ENCODE measurements around the gene KCTD16. TPM values are rescaled to one million over a fixed set of nuclear protein-coding genes. Genes with fewer than 3 reads are reported as not detected.

KCTD16 gene
- total and polyA plus RNA-seq, 4 donors = 0.13 to 3.3 (median 2.7) TPM; not detected in 1

GRCh38 chr5:144332265-144332664 lies 161.6 kb downstream of the KCTD16 start:
- DNase-seq (no peak), ATAC-seq (ENCODE audit: low FRiP score) (no peak)
- H3K9me3 ChIP-seq (ENCODE audit: control insufficient read depth, low read length) = peaks cover 2% of the 10 kb centered on the region
- 89 to 100% methylated on average over 1 of the region's 1 CpG for WGBS, 2 donors
- no peaks in the 10 kb centered on the region for H3K4me1 ChIP-seq (ENCODE audit: control insufficient read depth in 1 of 2, insufficient read depth in 2 of 2, low read length in 2 of 2)
- no peak overlapping the region for H3K4me3 ChIP-seq (ENCODE audit: low read length in 2 of 2)
- H3K27ac ChIP-seq (ENCODE audit: low read depth in 1 of 2, low read length in 2 of 2) = no peak overlapping the region
- intact Hi-C loops (cut with DNase I) = no loop called here
- H3K27me3 ChIP-seq (ENCODE audit: control insufficient read depth in 1 of 2, insufficient read depth in 2 of 2, low read length in 1 of 2) = no peaks in the 10 kb centered on the region
- no peaks in the 10 kb centered on the region for H3K36me3 ChIP-seq (ENCODE audit: control insufficient read depth in 1 of 2, insufficient read depth in 2 of 2, low read length in 1 of 2)

- Histone ChIP-seq H3K4me1 (ENCODE audit: control insufficient read depth in 1 of 2, insufficient read depth in 2 of 2, low read length in 2 of 2) (no peaks in the 10 kb centered on the region), H3K27ac (ENCODE audit: low read depth in 1 of 2, low read length in 2 of 2) (no peak overlapping the region), H3K36me3 (ENCODE audit: control insufficient read depth in 1 of 2, insufficient read depth in 2 of 2, low read length in 1 of 2) (no peaks in the 10 kb centered on the region), H3K4me3 (ENCODE audit: low read length in 2 of 2) (no peak overlapping the region), H3K27me3 (ENCODE audit: control insufficient read depth in 1 of 2, insufficient read depth in 2 of 2, low read length in 1 of 2) (no peaks in the 10 kb centered on the region), H3K9me3 (ENCODE audit: control insufficient read depth, low read length) (peaks cover 2% of the 10 kb centered on the region)
- no peak for ATAC-seq (ENCODE audit: low FRiP score)
- DNase-seq = no peak
- WGBS, 2 donors = 91 to 100% methylated on average over 1 of the region's 1 CpG
- intact Hi-C loops (cut with DNase I) = no loop called here
These were observed 162.8 kb downstream of the KCTD16 start for GRCh38 chr5:144333336-144333920.

- 92 to 93% methylated on average over 1 of the region's 1 CpG for WGBS, 2 donors
- DNase-seq = no peak
These were observed 164.9 kb downstream of the KCTD16 start for GRCh38 chr5:144335561-144335960.

GRCh38 chr5:144336191-144336961 lies 165.7 kb downstream of the KCTD16 start:
- 67 to 70% methylated on average over 5 of the region's 5 CpGs for WGBS, 2 donors
- Histone ChIP-seq H3K36me3 (ENCODE audit: control insufficient read depth in 1 of 2, insufficient read depth in 2 of 2, low read length in 1 of 2) (no peaks in the 10 kb centered on the region), H3K27ac (ENCODE audit: low read depth in 1 of 2, low read length in 2 of 2) (no peak overlapping the region), H3K4me3 (ENCODE audit: low read length in 2 of 2) (no peak overlapping the region), H3K9me3 (ENCODE audit: control insufficient read depth, low read length) (peaks cover 2% of the 10 kb centered on the region), H3K27me3 (ENCODE audit: control insufficient read depth in 1 of 2, insufficient read depth in 2 of 2, low read length in 1 of 2) (no peaks in the 10 kb centered on the region), H3K4me1 (ENCODE audit: control insufficient read depth in 1 of 2, insufficient read depth in 2 of 2, low read length in 2 of 2) (no peaks in the 10 kb centered on the region)
- no peak for DNase-seq
- ATAC-seq (ENCODE audit: low FRiP score) = no peak
- intact Hi-C loops (cut with DNase I) = no loop called here

More at GRCh38 chr5:144335561-144335960, 164.9 kb downstream of the KCTD16 start:
- Histone ChIP-seq H3K4me1 (ENCODE audit: control insufficient read depth in 1 of 2, insufficient read depth in 2 of 2, low read length in 2 of 2) (no peaks in the 10 kb centered on the region), H3K4me3 (ENCODE audit: low read length in 2 of 2) (no peak overlapping the region), H3K27me3 (ENCODE audit: control insufficient read depth in 1 of 2, insufficient read depth in 2 of 2, low read length in 1 of 2) (no peaks in the 10 kb centered on the region), H3K36me3 (ENCODE audit: control insufficient read depth in 1 of 2, insufficient read depth in 2 of 2, low read length in 1 of 2) (no peaks in the 10 kb centered on the region), H3K9me3 (ENCODE audit: control insufficient read depth, low read length) (peaks cover 2% of the 10 kb centered on the region), H3K27ac (ENCODE audit: low read depth in 1 of 2, low read length in 2 of 2) (no peak overlapping the region)
- no peak for ATAC-seq (ENCODE audit: low FRiP score)
- intact Hi-C loops (cut with DNase I) = no loop called here

GRCh38 chr5:144352330-144352729 lies 181.7 kb downstream of the KCTD16 start:
- no peak for ATAC-seq (ENCODE audit: low FRiP score)
- H3K4me3 ChIP-seq (ENCODE audit: low read length in 2 of 2) = no peak overlapping the region
- H3K4me1 ChIP-seq (ENCODE audit: control insufficient read depth in 1 of 2, insufficient read depth in 2 of 2, low read length in 2 of 2) = peaks cover 0 to 2% of the 10 kb centered on the region in 2 donors
- H3K36me3 ChIP-seq (ENCODE audit: control insufficient read depth in 1 of 2, insufficient read depth in 2 of 2, low read length in 1 of 2) = no peaks in the 10 kb centered on the region
- no peak overlapping the region for H3K27ac ChIP-seq (ENCODE audit: low read depth in 1 of 2, low read length in 2 of 2)
- H3K27me3 ChIP-seq (ENCODE audit: control insufficient read depth in 1 of 2, insufficient read depth in 2 of 2, low read length in 1 of 2) = peaks cover 0 to 2% of the 10 kb centered on the region in 2 donors
- no peaks in the 10 kb centered on the region for H3K9me3 ChIP-seq (ENCODE audit: control insufficient read depth, low read length)
- no peak for DNase-seq
- intact Hi-C loops (cut with DNase I) = no loop called here
- WGBS, 2 donors = 23 to 28% methylated on average over 4 of the region's 4 CpGs

GRCh38 chr5:144352732-144353317 lies 182.2 kb downstream of the KCTD16 start:
- Histone ChIP-seq H3K4me3 (ENCODE audit: low read length in 2 of 2) (no peak overlapping the region), H3K27me3 (ENCODE audit: control insufficient read depth in 1 of 2, insufficient read depth in 2 of 2, low read length in 1 of 2) (peaks cover 0 to 2% of the 10 kb centered on the region in 2 donors), H3K4me1 (ENCODE audit: control insufficient read depth in 1 of 2, insufficient read depth in 2 of 2, low read length in 2 of 2) (peaks cover 0 to 2% of the 10 kb centered on the region in 2 donors), H3K9me3 (ENCODE audit: control insufficient read depth, low read length) (no peaks in the 10 kb centered on the region), H3K27ac (ENCODE audit: low read depth in 1 of 2, low read length in 2 of 2) (no peak overlapping the region), H3K36me3 (ENCODE audit: control insufficient read depth in 1 of 2, insufficient read depth in 2 of 2, low read length in 1 of 2) (no peaks in the 10 kb centered on the region)
- no peak for DNase-seq
- WGBS, 2 donors = 17 to 18% methylated on average over 4 of the region's 4 CpGs
- intact Hi-C loops (cut with DNase I) = no loop called here
- ATAC-seq (ENCODE audit: low FRiP score) = no peak

GRCh38 chr5:144356489-144356888 lies 185.8 kb downstream of the KCTD16 start:
- Histone ChIP-seq H3K36me3 (ENCODE audit: control insufficient read depth in 1 of 2, insufficient read depth in 2 of 2, low read length in 1 of 2) (no peaks in the 10 kb centered on the region), H3K27ac (ENCODE audit: low read depth in 1 of 2, low read length in 2 of 2) (no peak overlapping the region), H3K9me3 (ENCODE audit: control insufficient read depth, low read length) (no peaks in the 10 kb centered on the region), H3K27me3 (ENCODE audit: control insufficient read depth in 1 of 2, insufficient read depth in 2 of 2, low read length in 1 of 2) (no peaks in the 10 kb centered on the region), H3K4me3 (ENCODE audit: low read length in 2 of 2) (no peak overlapping the region), H3K4me1 (ENCODE audit: control insufficient read depth in 1 of 2, insufficient read depth in 2 of 2, low read length in 2 of 2) (peaks cover 0 to 2% of the 10 kb centered on the region in 2 donors)
- intact Hi-C loops (cut with DNase I) = no loop called here
- DNase-seq = no peak
- no peak for ATAC-seq (ENCODE audit: low FRiP score)
- WGBS, 2 donors = 85 to 88% methylated on average over 1 of the region's 1 CpG

- ATAC-seq (ENCODE audit: low FRiP score) (no peak), DNase-seq (no peak)
- no peaks in the 10 kb centered on the region for H3K36me3 ChIP-seq (ENCODE audit: control insufficient read depth in 1 of 2, insufficient read depth in 2 of 2, low read length in 1 of 2)
- H3K9me3 ChIP-seq (ENCODE audit: control insufficient read depth, low read length) = no peaks in the 10 kb centered on the region
- no peak overlapping the region for H3K4me3 ChIP-seq (ENCODE audit: low read length in 2 of 2)
- intact Hi-C loops (cut with DNase I) = no loop called here
- WGBS, 2 donors = 68 to 71% methylated on average over 2 of the region's 2 CpGs
- no peak overlapping the region for H3K27ac ChIP-seq (ENCODE audit: low read depth in 1 of 2, low read length in 2 of 2)
- H3K4me1 ChIP-seq (ENCODE audit: control insufficient read depth in 1 of 2, insufficient read depth in 2 of 2, low read length in 2 of 2) = no peaks in the 10 kb centered on the region
- H3K27me3 ChIP-seq (ENCODE audit: control insufficient read depth in 1 of 2, insufficient read depth in 2 of 2, low read length in 1 of 2) = peaks cover 0 to 1% of the 10 kb centered on the region in 2 donors
These were observed 190.7 kb downstream of the KCTD16 start for GRCh38 chr5:144361406-144361805.

GRCh38 chr5:144365885-144366284 lies 195.2 kb downstream of the KCTD16 start:
- DNase-seq (no peak), ATAC-seq (ENCODE audit: low FRiP score) (no peak)
- peaks cover 0 to 1% of the 10 kb centered on the region in 2 donors for H3K27me3 ChIP-seq (ENCODE audit: control insufficient read depth in 1 of 2, insufficient read depth in 2 of 2, low read length in 1 of 2)
- H3K27ac ChIP-seq (ENCODE audit: low read depth in 1 of 2, low read length in 2 of 2) = no peak overlapping the region
- H3K36me3 ChIP-seq (ENCODE audit: control insufficient read depth in 1 of 2, insufficient read depth in 2 of 2, low read length in 1 of 2) = no peaks in the 10 kb centered on the region
- peaks cover 1% of the 10 kb centered on the region for H3K9me3 ChIP-seq (ENCODE audit: control insufficient read depth, low read length)
- peaks cover 0 to 2% of the 10 kb centered on the region in 2 donors for H3K4me1 ChIP-seq (ENCODE audit: control insufficient read depth in 1 of 2, insufficient read depth in 2 of 2, low read length in 2 of 2)
- no peak overlapping the region for H3K4me3 ChIP-seq (ENCODE audit: low read length in 2 of 2)
- intact Hi-C loops (cut with DNase I) = no loop called here
